Left cardiac atrium (tissue), 4 donors: Measurements from ENCODE around the gene CRIM1. TPM values are rescaled to one million over a fixed set of nuclear protein-coding genes. Genes with fewer than 3 reads are reported as not detected.
"Not testable (repeated sequence)": the region's sequence is repeated elsewhere in the genome, so short reads cannot be mapped to it uniquely, and the experiment has no call there.

ENCODE experiments used
- ATAC-seq, 2 donors: fragments of 200-7000 bp; cut with Tn5 transposase; one replicate each; pipeline ENCODE4 v1.9.1; 2020; ENCODE audit warnings: mild to moderate bottlenecking in 2 of 2, moderate library complexity in 2 of 2
- DNase-seq: peaks from one replicate; pipeline ENCODE4 v3.0.0-alpha.2; 2020
- intact Hi-C, 2 donors: fragments of 100-400 bp; cut with DNase I; formaldehyde crosslinking; loops; one replicate each; pipeline versions ENCODE4 v1.14.1 to v1.15.1; 2022 to 2023
- long read RNA-seq: library from polyadenylated mRNA; unstranded; transcript quantifications from one replicate; pipeline ENCODE4 v2.0.0, GENCODE V29; 2021
- total RNA-seq, 2 donors: library from RNA; stranded (reverse); fragmentation: NEBNext Ultra II Directional; extraction: Animal tissue kit (Norgen Biotek cat#: 25700); gene quantifications; one replicate each; pipeline ENCODE4 v1.2.1, GENCODE V29; 2021
- donor health status: DM: no; HTN: yes; CAD: no.
- donor health status: DM: no; HTN: yes; CAD: no; lungs with severe emphysema.
- donor health status: DM: yes; HTN: yes; CAD: no.
- donor health status: Dilated cardiomyopathy.

The CRIM1 gene
- total RNA-seq, result 100 to 1,000 TPM in 1 of 2 donors, 10 to 100 TPM in 1; 29.6 to 101 TPM
- long read RNA-seq, partial matches to known transcripts, result 6 of 9 reads
- long read RNA-seq, other reads (novel, unspliced or antisense), result 3 of 9 reads

- ATAC-seq (peak; percentile 81 to 87), DNase-seq (peak; percentile 90)
- intact Hi-C loops, result loop anchor here (5.0 to 10.0 kb wide), 3 partner anchors 99 to 147 kb away; no protein-coding TSS in a partner anchor
Observed at GRCh38 chr2:36355151-36355889, at the start of gene CRIM1. Gene CRIM1 (plus strand): TSS chr2:36355778. CDS start chr2:36356293, 515 bp downstream.

DNA sequence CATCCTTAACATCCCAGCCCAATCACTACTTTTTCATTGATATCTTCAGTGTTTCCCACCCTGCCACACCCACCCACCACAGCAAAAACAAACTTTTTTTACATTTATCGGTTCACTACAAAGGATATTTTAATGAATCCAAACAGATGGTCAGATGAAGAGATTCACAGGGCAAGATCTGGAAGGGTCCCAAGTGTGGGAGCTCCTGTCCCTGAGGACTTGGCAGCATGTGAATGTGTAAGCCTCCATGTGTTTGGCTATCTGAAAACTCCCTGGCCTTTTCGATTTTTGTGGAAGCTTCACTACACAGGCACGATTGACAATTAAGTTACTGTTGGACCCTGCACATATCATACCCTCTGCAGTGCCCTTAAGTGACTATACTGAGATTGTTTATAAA, 48.1 kb upstream of the CRIM1 start:
- intact Hi-C loops, result no loop called here
- DNase-seq (no peak), ATAC-seq (no peak)

- DNase-seq, intact Hi-C loops: not testable (repeated sequence)
Observed at GRCh38 chr2:36310444-36310843, 45.1 kb upstream of the CRIM1 start.

DNA sequence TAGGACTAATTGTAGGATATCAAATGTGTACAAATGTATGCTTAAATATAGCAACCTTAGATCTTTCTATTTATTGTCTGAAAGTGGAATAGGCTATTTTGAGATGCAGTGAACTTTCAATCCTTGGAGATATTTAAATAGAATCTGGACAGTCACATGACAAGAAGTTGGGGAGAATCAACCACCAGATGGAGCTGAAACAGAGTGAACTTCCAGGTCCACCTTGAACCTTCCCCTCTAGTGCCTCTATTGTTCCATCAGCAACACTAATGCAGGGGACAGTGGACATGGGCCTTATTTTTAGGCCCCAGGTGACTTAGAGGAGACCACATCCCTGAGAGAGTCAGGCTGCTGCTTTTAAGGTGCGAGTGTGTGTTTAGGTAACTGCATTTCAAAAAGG, 37.0 kb upstream of the CRIM1 start:
- ATAC-seq (no peak), DNase-seq (no peak)
- intact Hi-C loops, result no loop called here

More at GRCh38 chr2:36310444-36310843, 45.1 kb upstream of the CRIM1 start:
- ATAC-seq, result not testable (repeated sequence)

DNA sequence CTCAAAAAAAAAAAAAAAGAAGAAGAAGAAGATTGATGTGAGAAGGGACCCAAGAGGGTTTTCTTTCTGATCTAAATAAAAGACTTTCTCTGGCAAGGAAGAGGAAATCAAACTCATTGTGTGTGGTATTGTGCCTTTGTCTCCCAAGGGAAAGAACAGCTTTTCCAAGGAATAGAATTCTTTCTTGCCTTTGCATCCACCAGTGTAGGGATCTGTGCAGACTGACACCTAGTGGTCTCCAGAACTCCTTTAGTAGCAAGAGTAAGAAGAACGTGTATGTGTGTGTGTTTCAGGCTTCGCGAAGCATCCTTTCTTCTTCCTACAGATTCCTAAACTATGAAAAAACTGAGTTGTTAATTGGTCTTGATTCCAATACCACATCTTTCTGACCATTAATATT, 33.5 kb upstream of the CRIM1 start:
- ATAC-seq (peak in 1 of 2 donors; percentile 40), DNase-seq (no peak)
- intact Hi-C loops, result no loop called here

- ATAC-seq (no peak), DNase-seq (no peak)
- intact Hi-C loops, result no loop called here
Observed at GRCh38 chr2:36326286-36326685, 29.3 kb upstream of the CRIM1 start.

GRCh38 chr2:36329251-36329650, 26.3 kb upstream of the CRIM1 start:
- DNase-seq, result no peak
- no peak for ATAC-seq
- intact Hi-C loops, result no loop called here

GRCh38 chr2:36329746-36330472, 25.7 kb upstream of the CRIM1 start:
- DNase-seq (no peak), ATAC-seq (peak; percentile 23 to 56)
- intact Hi-C loops, result loop anchor here in 1 of 2 donors (5.0 kb wide), 1 partner anchor 368 kb away; no protein-coding TSS in a partner anchor

DNA sequence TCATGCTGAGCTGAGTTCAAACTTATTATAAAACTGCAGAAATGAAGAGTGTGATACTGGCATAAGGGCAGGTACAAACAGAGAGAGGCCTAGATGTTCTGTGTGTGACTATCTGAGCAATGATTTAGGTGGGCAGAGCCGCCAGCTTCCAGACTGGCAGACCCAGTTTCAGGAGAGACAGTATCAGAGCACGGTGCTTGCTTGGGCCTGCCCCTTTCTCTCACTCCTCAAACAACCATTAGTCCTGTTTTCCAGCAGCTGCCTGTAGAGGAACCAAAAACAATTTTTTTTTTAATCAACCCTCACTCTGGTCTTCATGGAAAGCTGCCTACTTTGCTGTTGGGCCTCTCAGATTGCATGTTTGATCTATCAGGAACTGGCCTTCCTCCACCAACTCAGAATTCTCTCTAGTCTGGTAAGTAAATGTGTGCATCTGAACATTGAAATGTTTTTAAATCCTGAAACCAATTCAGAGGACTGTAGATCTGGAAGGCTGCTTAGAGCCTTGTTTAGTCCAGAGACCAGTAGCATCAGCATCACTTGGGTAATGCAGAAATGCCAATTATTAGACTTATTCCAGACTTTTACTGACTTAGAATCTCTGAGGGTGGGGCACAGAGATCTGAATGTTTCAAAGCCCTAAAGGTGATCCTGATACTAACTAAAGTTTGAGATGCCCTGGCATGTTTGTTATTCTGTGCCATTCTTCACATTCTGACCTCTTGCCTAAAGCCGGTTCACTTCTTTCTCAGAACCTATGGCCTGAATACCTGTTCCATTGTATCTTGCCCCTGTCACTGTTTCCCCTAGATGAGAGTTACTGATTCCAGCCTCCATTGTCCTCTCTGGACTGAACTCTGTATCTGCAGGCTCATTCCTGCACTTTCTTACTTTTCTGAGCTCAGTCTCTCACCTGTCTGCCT, 24.8 kb upstream of the CRIM1 start:
- ATAC-seq, result no peak
- intact Hi-C loops, result loop anchor here in 1 of 2 donors (5.0 kb wide), 1 partner anchor 368 kb away; no protein-coding TSS in a partner anchor
- DNase-seq, result no peak

GRCh38 chr2:36333350-36334012, 22.1 kb upstream of the CRIM1 start:
- ATAC-seq (no peak), DNase-seq (no peak)
- intact Hi-C loops, result loop anchor here in 1 of 2 donors (5.0 kb wide), 1 partner anchor 371 kb away; no protein-coding TSS in a partner anchor

DNA sequence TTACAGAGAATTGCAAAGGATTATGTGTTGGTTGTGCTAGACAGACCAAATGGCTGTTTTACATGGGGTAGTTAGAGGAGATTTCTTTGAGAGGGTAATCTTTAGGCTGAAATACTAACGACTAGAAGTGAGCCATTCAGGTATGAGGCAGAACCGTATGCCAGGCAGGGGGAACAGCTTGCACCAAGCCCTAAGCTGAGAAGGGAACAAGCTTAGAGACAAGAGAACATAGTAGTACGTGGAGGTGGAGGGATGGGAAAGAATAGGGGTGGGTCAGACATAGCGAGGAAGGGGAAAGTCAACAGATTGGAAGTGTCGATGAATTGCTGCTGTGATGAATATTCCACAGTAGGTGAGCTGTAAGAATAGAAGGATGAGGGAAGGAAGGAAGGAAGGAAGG, 20.0 kb upstream of the CRIM1 start:
- ATAC-seq (no peak), DNase-seq (no peak)
- intact Hi-C loops, result no loop called here

- ATAC-seq, result no peak
- no peak for DNase-seq
- intact Hi-C loops, result no loop called here
Observed at GRCh38 chr2:36336321-36336720, 19.3 kb upstream of the CRIM1 start.

- DNase-seq, result no peak
- ATAC-seq, result no peak
- intact Hi-C loops, result no loop called here
Observed at GRCh38 chr2:36337354-36337753, 18.2 kb upstream of the CRIM1 start.

DNA sequence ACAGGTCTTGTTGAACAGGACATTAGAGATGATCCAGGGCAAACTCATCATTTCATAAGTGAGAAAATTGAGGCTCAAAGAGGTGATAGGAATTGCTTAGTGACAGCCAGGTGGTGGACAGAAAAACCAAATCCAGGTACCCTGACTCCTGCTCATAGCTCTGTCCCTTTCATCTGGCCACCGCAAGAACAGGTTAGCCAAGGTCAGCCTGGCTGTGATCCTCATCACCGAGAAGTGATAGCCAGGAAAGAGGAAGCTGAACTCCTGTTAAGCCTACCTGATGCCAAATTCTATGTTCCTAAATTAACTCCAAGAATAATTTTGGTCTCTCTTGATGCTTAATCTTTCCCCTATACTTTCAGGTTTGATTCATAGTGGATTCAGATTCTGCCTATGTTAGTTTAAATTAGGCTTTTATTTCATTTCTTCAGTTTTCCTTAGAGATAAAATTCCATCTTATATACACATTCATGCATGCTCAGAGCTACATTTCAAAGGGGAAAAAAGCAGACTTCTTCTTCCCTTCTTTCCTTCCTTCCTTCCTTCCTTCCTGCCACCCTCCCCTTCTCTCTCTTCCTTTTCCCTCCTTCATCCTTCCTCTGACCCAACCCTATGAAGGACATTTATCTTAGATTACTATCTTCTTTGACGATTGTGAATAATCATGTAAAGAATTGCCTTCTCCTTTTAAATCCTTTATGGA, 17.3 kb upstream of the CRIM1 start:
- intact Hi-C loops, result no loop called here
- ATAC-seq (no peak), DNase-seq (no peak)

DNA sequence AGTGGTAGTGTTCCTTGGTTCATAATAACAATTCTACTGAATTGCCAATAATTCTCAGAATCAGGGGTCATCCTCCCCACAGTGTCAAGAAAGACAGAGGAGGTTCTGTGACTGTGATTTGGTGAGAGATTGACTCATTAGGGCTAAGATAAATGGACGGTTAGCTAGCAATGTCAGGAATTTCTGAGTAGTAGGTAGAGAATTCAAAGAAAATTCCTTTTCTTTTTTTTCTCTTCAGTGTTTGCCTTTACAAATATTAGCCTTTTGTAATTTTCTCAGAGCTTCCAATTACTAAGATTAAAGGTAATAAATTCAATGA, 16.8 kb upstream of the CRIM1 start:
- peak in 1 of 2 donors; percentile 56 for ATAC-seq
- intact Hi-C loops, result no loop called here
- DNase-seq, result no peak

DNA sequence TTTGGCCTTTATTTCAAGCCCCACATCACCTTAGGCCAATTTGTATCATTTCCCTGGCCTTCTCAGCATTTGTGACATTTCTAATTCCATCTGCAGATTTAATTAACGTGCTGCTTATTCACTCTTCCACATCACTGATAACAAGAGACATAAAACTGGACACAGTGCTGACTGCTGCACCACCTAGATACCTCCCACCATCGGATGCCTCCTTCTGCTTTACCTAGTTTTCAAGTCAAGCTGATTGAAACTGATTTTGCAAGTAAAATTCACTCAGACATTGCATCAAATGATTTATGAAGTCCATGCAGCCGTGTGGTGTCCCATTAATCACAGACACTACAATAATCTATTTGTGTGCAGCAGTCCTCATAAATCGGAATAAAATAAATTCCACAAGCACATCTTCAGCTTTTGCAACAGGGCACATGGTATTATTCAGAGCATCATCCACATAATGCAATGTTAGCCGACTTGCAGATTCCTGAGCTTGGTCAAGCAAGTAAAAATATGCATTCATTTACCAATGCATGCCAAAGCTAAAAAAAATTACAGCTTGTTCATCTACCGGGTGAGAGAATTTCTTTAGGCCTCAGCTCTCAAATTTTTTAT, 15.9 kb upstream of the CRIM1 start:
- DNase-seq (no peak), ATAC-seq (no peak)
- intact Hi-C loops, result no loop called here

DNA sequence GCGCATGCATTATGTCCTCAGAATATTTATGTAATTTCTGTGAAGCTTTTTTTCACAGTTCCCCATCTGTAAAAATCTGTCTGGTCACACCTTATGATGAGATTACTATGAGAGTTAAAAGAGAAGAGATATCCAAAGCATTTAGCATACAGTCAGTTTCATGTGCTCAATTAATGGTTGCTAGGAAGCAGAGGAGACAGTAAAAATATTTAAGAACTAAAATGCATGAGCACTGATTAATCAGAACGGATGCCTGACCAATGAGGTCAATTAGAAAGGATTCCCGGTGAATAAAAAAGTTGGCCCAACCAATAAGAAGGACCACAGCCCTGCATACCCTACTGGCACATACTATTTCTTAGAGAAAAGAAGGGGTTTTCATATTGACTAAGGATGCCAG, 12.0 kb upstream of the CRIM1 start:
- ATAC-seq (no peak), DNase-seq (no peak)
- intact Hi-C loops, result no loop called here

- intact Hi-C loops, result loop anchor here in 1 of 2 donors (5.0 kb wide), 1 partner anchor 309 kb away; no protein-coding TSS in a partner anchor
- ATAC-seq, result no peak
- no peak for DNase-seq
Observed at GRCh38 chr2:36348721-36349120, 6.9 kb upstream of the CRIM1 start.
